ENCODE measurements around the gene ANKRD50. TPM values are rescaled to one million over a fixed set of nuclear protein-coding genes. Genes with fewer than 3 reads are reported as not detected.

The ANKRD50 gene
- total and polyA plus RNA-seq, 2 of the 13 experiments (the other 11 are each of a cell fraction or from before 2014, with no cell fraction given) = 2.4 to 4.4 TPM

DNA sequence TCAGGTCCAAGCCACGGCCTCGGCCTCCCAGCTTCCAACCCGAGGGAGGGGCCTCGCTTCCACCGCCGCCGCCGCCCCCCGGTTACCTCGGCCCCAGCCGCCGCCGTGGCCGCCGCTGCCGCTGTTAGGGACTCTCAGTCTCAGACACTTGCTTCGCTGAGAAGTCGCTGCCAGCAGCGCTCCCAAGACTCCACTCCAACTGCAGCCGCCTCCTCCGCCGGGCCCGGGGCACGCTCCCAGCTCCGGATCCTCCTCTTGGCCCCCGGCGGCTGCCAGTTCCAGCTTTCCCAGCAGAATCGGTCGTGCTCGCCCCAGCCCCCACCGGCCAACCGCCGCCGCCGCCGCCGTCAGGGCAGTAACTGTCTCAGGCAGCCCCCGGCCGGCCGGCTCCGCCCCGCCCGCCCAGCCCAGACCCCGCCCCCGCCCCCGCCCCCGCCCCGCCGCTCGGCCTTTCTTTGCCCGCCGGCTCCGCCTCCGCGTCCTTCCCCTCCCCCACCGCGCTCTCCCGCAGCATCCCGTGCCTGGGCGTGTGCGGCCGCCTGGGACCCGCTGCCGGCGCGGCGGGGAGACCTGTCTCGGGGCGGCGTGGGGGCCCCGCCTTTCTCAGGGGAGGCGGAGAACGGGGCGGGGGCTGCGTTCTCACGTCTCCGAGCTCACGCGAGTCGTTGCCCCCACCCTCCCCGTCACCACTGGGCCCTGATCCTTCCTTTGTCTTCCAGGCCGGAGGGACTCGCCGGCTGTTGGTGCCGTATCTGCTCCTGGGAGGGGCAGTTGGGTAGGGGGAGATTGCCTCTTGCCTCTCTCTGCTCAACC lies at the start of gene ANKRD50 (continued):
- TF ChIP-seq, protein P1, sequence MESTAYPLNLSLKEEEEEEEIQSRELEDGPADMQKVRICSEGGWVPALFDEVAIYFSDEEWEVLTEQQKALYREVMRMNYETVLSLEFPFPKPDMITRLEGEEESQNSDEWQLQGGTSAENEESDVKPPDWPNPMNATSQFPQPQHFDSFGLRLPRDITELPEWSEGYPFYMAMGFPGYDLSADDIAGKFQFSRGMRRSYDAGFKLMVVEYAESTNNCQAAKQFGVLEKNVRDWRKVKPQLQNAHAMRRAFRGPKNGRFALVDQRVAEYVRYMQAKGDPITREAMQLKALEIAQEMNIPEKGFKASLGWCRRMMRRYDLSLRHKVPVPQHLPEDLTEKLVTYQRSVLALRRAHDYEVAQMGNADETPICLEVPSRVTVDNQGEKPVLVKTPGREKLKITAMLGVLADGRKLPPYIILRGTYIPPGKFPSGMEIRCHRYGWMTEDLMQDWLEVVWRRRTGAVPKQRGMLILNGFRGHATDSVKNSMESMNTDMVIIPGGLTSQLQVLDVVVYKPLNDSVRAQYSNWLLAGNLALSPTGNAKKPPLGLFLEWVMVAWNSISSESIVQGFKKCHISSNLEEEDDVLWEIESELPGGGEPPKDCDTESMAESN (CRISPR knock-in tag; conservative IDR thresholded peaks at IDR 0.05) = 0 out of 2 replicates have a peak, but pooled peaks have one; percentile 35
- TF ChIP-seq RAD51 (IDR thresholded peaks at IDR 0.05; ENCODE audit: borderline replicate concordance) (no peak), KDM2A (CRISPR knock-in tag; IDR thresholded peaks at IDR 0.05; ENCODE audit: borderline replicate concordance, low read depth) (peak; percentile 38; the same call in 1 of the 2 replicates), ZNF709 (CRISPR knock-in tag; IDR thresholded peaks at IDR 0.05) (0 out of 2 replicates have a peak, but pooled peaks have one; percentile 5), CREB1 (IDR thresholded peaks at IDR 0.05) (no peak), CREB1 (CRISPR knock-in tag; IDR thresholded peaks at IDR 0.05) (no peak), KLF16 (CRISPR knock-in tag; IDR thresholded peaks at IDR 0.05) (no peak), YEATS4 (CRISPR knock-in tag; IDR thresholded peaks at IDR 0.05; ENCODE audit: borderline replicate concordance) (peak; percentile 58; the same call in 1 of the 2 replicates), ZSCAN31 (CRISPR knock-in tag; IDR thresholded peaks at IDR 0.05; ENCODE audit: low read depth) (no peak; the same call in 1 of the 2 replicates), ZNF775 (CRISPR knock-in tag; IDR thresholded peaks at IDR 0.05; ENCODE audit: borderline replicate concordance) (no peak), PAX8 (CRISPR knock-in tag; IDR thresholded peaks at IDR 0.05; ENCODE audit: borderline replicate concordance) (no peak), ZKSCAN5 (CRISPR knock-in tag; IDR thresholded peaks at IDR 0.05) (no peak), AGO1 (IDR thresholded peaks at IDR 0.05; ENCODE audit: low read depth, low read length, poor library complexity, severe bottlenecking) (no peak), ATAD3A (CRISPR knock-in tag; IDR thresholded peaks at IDR 0.05) (no peak), SRSF4 (IDR thresholded peaks at IDR 0.05; ENCODE audit: low read depth, low read length, poor library complexity, severe bottlenecking) (no peak), SETDB1 (CRISPR knock-in tag; IDR thresholded peaks at IDR 0.05; ENCODE audit: borderline replicate concordance) (no peak)
- TF ChIP-seq, protein P2, sequence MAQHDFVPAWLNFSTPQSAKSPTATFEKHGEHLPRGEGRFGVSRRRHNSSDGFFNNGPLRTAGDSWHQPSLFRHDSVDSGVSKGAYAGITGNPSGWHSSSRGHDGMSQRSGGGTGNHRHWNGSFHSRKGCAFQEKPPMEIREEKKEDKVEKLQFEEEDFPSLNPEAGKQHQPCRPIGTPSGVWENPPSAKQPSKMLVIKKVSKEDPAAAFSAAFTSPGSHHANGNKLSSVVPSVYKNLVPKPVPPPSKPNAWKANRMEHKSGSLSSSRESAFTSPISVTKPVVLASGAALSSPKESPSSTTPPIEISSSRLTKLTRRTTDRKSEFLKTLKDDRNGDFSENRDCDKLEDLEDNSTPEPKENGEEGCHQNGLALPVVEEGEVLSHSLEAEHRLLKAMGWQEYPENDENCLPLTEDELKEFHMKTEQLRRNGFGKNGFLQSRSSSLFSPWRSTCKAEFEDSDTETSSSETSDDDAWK (CRISPR knock-in tag; IDR thresholded peaks at IDR 0.05) = no peak
- TF ChIP-seq, protein P3, sequence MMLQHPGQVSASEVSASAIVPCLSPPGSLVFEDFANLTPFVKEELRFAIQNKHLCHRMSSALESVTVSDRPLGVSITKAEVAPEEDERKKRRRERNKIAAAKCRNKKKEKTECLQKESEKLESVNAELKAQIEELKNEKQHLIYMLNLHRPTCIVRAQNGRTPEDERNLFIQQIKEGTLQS (CRISPR knock-in tag; IDR thresholded peaks at IDR 0.05) = no peak
- TF ChIP-seq, protein P4, sequence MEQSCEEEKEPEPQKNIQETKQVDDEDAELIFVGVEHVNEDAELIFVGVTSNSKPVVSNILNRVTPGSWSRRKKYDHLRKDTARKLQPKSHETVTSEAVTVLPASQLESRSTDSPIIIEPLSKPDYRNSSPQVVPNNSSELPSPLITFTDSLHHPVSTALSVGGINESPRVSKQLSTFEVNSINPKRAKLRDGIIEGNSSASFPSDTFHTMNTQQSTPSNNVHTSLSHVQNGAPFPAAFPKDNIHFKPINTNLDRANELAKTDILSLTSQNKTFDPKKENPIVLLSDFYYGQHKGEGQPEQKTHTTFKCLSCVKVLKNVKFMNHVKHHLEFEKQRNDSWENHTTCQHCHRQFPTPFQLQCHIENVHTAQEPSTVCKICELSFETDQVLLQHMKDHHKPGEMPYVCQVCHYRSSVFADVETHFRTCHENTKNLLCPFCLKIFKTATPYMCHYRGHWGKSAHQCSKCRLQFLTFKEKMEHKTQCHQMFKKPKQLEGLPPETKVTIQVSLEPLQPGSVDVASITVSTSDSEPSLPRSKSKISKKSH (CRISPR knock-in tag; IDR thresholded peaks at IDR 0.05; ENCODE audit: borderline replicate concordance) = no peak
- TF ChIP-seq, protein P5, sequence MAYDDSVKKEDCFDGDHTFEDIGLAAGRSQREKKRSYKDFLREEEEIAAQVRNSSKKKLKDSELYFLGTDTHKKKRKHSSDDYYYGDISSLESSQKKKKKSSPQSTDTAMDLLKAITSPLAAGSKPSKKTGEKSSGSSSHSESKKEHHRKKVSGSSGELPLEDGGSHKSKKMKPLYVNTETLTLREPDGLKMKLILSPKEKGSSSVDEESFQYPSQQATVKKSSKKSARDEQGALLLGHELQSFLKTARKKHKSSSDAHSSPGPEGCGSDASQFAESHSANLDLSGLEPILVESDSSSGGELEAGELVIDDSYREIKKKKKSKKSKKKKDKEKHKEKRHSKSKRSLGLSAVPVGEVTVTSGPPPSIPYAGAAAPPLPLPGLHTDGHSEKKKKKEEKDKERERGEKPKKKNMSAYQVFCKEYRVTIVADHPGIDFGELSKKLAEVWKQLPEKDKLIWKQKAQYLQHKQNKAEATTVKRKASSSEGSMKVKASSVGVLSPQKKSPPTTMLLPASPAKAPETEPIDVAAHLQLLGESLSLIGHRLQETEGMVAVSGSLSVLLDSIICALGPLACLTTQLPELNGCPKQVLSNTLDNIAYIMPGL (CRISPR knock-in tag; IDR thresholded peaks at IDR 0.05; ENCODE audit: borderline replicate concordance in 1 of 2, low read depth in 1 of 2) = no peak; a peak in 2 of 4 replicates
- TF ChIP-seq, protein P6, sequence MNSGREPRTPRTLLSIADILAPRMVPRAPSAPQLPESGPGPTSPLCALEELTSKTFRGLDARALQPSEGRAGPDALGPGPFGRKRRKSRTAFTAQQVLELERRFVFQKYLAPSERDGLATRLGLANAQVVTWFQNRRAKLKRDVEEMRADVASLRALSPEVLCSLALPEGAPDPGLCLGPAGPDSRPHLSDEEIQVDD (CRISPR knock-in tag; IDR thresholded peaks at IDR 0.05; ENCODE audit: borderline replicate concordance) = no peak
